GM12892 (cell line): ENCODE measurements around the gene GIMD1. TPM values are rescaled to one million over a fixed set of nuclear protein-coding genes. Genes with fewer than 3 reads are reported as not detected.
"Not testable (repeated sequence)": the region's sequence is repeated elsewhere in the genome, so short reads cannot be mapped to it uniquely, and the experiment has no call there.

Experiments used
- DNase-seq: peaks from one replicate; pipeline ENCODE4 v3.0.0; 2011; ENCODE audit not compliant: insufficient read length
- FAIRE-seq: peaks from 2 replicates; lab custom pipeline; 2011; peaks lifted over from hg19 to GRCh38; lab: Jason Lieb, UNC
- POLR2A ChIP-seq: IDR thresholded peaks from 2 replicates; pipeline ENCODE4 v1.6.1; 2011; ENCODE audit warnings: low read depth, low read length, control low read depth
- POLR2AphosphoS5 ChIP-seq: IDR thresholded peaks from 2 replicates; pipeline ENCODE4 v1.6.1; 2011; ENCODE audit warnings: low read depth, low read length, control low read depth
- TAF1 ChIP-seq: IDR thresholded peaks from 2 replicates; pipeline ENCODE4 v1.6.1; 2011; ENCODE audit warnings: low read depth, mild to moderate bottlenecking, control low read depth, low read length, borderline replicate concordance
- polyA plus RNA-seq: library from polyadenylated mRNA; unstranded; fragments of >200 nt; gene quantifications from one replicate; pipeline ENCODE4 v1.2.1, GENCODE V29; 2012; ENCODE audit warnings: missing spikeins, inconsistent platforms; ENCODE audit not compliant: missing spikeins

GIMD1 gene
- not detected for polyA plus RNA-seq

DNA sequence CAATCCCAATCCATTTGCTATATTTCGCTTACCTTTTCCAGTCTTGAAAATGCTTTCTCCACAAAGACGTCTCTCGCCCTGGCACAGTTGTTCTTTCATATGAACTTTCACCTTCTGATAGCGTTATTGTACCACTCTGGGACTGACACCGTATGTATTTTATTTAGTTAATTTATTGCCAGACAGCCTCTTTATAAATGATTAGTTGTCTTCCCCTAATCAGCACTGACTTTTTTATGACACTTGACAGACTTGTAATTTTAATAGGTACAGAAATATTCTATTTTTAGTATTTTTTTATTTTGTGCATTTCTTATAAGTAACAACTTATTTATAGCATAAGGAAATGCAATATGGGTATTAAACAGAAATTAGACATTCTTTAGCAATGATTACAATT lies at the start of gene GIMD1:
Gene GIMD1 (minus strand): TSS at position 101 of the 400 bp plus-strand sequence. CDS start 1,343 bp downstream, outside the sequence.
- TF ChIP-seq POLR2A (no peak), TAF1 (no peak), POLR2AphosphoS5 (no peak)
- FAIRE-seq, result no peak
- no peak for DNase-seq

DNA sequence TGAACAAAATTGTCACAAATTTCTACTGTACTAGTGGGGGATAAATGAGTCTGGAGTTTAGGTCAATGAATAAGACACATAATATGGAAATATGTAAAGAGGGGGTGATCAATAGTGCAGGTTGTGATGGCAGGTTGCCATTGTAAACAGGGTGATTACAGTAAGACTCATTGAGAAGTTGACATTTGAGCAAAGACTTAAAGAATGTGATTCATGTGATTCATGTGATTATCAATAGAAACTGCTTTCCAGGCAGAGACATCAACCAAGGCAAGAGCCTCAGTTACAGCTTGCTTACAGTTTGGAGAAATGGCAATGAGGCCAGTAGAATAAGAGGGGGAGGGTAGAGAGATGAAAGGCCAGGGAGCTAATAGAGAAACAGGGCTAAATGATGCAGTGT lies 45.8 kb upstream of the GIMD1 start:
- FAIRE-seq (no peak), DNase-seq (no peak)
- no peak for TF ChIP-seq POLR2AphosphoS5
- no peak for TF ChIP-seq TAF1
- TF ChIP-seq POLR2A, result no peak

DNA sequence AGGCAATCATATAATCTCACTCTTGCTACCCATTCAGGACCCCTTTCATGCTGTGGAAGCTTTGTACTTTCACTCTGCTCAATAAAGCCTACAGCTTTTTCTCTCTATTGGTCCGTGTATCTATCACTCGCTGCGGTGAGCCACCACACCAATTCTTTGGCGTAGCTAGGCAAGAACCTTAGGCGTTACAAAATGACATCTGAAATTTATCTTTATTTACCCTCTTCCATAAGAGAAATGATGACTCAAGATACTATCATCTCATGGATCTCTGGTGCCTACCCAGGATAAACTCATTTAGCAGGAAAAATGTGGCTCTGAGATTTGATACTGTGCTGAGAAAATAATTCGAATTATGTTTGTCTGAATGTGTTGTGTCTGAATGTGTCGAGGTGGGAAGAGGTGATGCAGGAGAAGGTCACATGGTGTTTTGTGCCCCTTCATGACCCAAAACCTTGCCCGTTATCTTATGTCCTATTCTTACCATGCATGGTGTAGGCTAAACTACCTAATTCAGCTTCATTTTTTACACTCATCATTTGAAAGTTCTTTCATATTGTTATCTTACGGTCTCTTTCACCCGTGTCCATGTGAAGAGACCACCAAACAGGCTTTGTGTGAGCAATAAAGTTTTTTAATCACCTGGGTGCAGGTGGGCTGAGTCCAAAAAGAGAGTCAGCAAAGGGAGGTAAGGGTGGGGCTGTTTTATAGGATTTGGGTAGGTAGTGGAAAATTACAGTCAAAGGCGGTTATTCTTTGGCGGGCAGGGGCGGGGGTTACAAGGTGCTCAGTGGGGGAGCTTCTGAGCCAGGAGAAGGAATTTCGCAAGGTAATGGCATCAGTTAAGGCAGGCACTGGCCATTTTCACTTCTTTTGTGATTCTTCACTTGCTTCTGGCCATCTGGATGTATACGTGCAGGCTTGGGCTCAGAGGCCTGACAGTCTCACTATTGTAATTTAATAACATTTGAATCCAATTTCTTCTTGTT lies 41.6 kb upstream of the GIMD1 start:
- FAIRE-seq, result no peak
- TF ChIP-seq POLR2AphosphoS5, result no peak
- TF ChIP-seq TAF1, result no peak
- TF ChIP-seq POLR2A, result no peak
- DNase-seq, result no peak

DNA sequence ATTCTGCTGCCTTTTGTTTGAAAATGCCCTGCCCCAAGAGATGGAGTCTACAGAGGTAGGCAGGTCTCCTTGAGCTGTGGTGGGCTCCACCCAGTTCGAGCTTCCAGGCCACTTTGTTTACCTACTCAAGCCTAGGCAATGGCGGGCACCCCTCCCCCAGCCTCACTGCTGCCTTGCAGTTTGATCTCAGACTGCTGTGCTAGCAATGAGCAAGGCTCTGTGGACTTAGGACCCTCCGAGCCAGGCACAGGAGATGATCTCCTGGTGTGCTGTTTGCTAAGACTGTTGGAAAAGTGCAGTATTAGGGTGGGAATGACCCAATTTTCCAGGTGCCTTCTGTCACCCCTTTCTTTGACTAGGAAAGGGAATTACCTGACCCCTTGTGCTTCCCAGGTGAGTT lies 39.4 kb upstream of the GIMD1 start:
- not testable (repeated sequence) for FAIRE-seq, DNase-seq

DNA sequence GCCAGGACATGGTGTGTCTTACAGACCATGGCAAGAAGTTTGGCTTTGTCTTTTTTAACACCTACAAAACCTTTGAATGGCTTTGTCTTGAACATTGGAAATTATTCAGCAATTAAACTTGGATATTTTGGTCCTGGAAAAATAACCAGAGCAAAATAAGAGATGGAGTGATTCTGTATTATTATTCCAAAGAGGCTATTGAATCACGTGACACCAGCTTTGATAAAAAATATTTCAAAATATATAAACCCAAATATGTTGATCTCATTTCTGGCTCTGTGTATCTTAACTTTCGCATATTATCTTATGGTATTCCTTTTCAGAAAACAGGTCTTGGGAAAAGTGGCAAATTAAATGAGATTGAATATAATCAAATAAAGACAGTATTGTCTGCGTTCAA lies 32.6 kb upstream of the GIMD1 start:
- TF ChIP-seq TAF1 (no peak), POLR2A (no peak), POLR2AphosphoS5 (no peak)
- FAIRE-seq, result no peak
- no peak for DNase-seq

DNA sequence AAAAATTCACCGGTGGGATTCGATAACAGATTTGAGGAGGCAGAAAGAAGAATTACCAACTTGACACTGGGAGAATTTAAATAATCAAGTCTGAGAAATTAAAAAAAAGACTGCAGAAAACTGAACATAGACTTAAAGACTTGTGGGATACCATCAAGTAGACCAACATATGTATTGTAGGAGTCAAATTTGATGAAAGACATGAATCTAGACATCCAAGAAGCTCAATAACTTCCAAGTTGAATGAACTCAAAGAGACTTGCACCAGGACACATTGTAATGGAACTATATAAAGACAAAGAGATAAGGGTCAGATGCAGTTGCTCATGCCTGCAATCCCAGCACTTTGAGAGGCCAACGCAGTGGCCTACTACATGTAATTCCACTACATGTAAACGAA lies 30.3 kb upstream of the GIMD1 start:
- not testable (repeated sequence) for FAIRE-seq, DNase-seq

DNA sequence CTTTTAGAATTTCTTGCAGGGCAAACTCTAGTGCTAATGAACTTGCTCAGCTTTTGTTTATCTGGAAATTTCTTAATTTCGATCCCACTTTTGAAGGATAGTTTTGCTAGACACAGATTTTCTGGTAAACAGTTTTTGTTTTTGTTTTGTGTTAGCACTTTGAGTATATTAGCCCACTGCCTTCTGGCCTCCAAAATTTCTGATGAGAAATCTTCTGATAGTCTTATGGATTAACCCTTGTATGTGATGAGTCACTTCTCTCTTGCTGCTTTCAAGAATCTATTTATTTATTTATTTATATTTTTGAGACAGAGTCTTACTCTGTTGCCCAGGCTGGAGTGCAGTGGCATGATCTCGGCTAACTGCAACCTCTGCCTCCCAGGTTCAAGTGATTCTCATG lies 27.0 kb upstream of the GIMD1 start:
- FAIRE-seq, result no peak
- DNase-seq, result no peak
- TF ChIP-seq TAF1 (no peak), POLR2AphosphoS5 (no peak), POLR2A (no peak)

DNA sequence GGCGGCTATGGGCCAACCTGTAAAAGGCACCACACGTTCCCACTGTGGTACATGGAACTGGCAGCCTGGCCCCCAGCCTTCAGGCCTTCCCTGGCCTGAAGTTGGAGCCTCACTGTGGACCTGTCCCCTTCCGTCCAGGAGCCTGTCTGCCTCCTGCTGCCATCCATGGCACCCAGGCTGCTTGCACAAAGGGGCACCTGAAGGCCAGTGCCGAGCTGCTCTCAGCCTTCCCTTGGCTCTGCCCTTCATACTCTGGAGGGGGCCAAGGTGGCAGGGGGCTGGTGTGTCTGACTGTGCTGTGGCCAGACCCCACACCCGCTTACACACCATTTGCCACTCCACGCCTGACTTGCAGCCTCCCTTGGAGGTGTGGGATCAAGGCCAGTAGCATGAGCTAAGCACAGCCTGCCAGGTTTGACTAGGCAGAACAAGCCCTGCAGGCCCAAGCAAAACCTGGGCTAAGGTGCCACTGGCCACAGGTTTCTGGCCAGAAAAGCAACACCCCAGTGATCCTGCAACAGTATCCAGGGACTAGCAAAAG lies 17.3 kb upstream of the GIMD1 start:
- no peak for TF ChIP-seq POLR2AphosphoS5
- TF ChIP-seq POLR2A, result no peak
- no peak for TF ChIP-seq TAF1
- DNase-seq (no peak), FAIRE-seq (no peak)

DNA sequence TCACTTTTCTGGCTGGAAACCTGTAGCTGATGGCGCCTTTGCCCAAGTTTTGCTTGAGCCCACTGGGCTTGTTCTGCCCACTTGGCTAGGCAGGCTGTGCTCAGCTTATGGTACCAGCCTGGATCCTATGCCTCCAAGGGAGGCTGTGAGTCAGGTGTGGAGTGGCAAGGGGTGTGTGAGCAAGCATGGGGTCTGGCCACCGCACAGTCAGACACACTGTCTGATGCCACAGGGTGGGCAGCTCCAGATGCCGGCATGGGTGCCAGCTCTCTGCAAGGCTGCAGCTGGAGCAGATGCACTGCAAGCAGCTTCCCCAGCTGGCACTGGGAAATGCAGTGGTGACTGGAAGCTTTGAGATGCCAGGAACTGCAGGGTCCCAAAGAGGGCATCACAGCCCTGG lies 16.3 kb upstream of the GIMD1 start:
- FAIRE-seq (no peak), DNase-seq (no peak)
- TF ChIP-seq TAF1 (no peak), POLR2A (no peak), POLR2AphosphoS5 (no peak)

DNA sequence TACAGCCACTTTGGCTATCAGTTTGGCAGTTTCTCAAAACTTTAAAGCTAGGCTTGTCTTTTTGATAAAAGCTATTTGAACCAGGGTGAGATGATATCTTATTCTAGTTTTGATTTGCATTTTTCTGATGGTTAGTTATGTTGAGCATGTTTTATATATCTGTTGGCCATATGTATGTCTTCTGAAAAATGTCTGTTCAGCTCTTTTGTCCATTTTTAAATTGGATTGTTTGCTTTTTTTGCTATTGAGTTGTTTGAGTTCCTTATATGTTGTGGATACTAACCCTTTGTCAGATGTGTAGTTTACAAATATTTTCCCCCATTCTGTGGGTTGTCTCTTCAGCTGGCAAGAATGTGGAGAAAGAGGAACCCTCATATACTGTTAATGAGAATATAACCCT lies 11.6 kb upstream of the GIMD1 start:
- no peak for TF ChIP-seq POLR2AphosphoS5
- no peak for TF ChIP-seq POLR2A
- TF ChIP-seq TAF1, result no peak
- no peak for FAIRE-seq
- no peak for DNase-seq

DNA sequence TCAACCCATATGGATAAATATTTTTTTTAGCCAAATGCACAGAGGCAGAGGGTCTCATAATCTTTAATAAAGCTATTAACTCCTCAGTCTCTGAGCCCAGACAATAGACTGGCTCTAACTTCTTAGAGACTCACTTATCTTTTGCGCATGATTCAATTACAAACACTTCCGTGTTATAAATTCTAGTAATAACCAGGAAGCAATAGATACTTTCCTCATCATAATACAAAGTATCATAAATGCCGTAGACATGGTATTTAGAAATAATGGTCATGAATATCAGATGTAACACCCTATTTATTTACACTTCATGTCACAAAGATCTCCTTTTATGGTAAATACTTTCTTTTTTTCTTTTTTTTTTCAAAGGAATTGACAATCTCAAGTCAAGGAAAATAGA lies 4.4 kb upstream of the GIMD1 start:
- DNase-seq (no peak), FAIRE-seq (no peak)
- TF ChIP-seq POLR2AphosphoS5 (no peak), TAF1 (no peak), POLR2A (no peak)

DNA sequence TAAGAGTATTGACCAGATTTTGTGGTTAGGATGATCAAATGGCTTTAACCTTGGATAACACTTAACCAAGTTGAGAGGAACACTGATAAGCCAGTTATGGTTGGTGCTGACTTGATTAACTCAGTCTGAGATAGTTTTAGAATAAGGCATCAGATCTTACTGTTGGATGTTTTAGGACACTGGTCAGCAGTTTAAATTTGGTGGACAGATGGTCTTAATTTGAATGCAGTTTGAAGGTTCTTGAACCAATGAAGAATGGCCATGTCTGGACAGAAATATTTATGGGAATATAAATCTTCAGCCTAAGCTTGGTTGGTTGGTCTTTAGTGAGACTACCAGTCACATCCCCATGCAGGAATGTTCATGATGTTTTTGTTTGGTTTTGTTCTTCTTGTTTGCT lies 2.6 kb upstream of the GIMD1 start:
- no peak for DNase-seq
- no peak for FAIRE-seq
- TF ChIP-seq TAF1 (no peak), POLR2AphosphoS5 (no peak), POLR2A (no peak)
